Measurements from ENCODE around the gene FCHSD2. TPM values are rescaled to one million over a fixed set of nuclear protein-coding genes. Genes with fewer than 3 reads are reported as not detected.

The FCHSD2 gene
- total and polyA plus RNA-seq, 2 of the 13 experiments (the other 11 are each of a cell fraction or from before 2014, with no cell fraction given), result 20.5 to 24.8 TPM

GRCh38 chr11:73172992-73173656 is 31.0 kb upstream of the FCHSD2 start (continued):
- no peak for TF ChIP-seq HMGXB3 (CRISPR knock-in tag; IDR thresholded peaks at IDR 0.05; ENCODE audit: borderline replicate concordance)
- no peak for TF ChIP-seq ARID4A (CRISPR knock-in tag; IDR thresholded peaks at IDR 0.05; ENCODE audit: borderline replicate concordance)
- no peak for TF ChIP-seq POGZ (CRISPR knock-in tag; IDR thresholded peaks at IDR 0.05)
- no peak for TF ChIP-seq U2AF1 (optimal IDR thresholded peaks at IDR 0.05; ENCODE audit: low read depth, low read length)
- no peak for TF ChIP-seq ZNF296 (CRISPR knock-in tag; conservative IDR thresholded peaks at IDR 0.05)
- TF ChIP-seq DPF2 (CRISPR knock-in tag; IDR thresholded peaks at IDR 0.05; ENCODE audit: borderline replicate concordance, low read depth), result no peak
- no peak for TF ChIP-seq ARHGAP35 (CRISPR knock-in tag; IDR thresholded peaks at IDR 0.05; ENCODE audit: borderline replicate concordance)
- TF ChIP-seq FOXA3 (CRISPR knock-in tag; IDR thresholded peaks at IDR 0.05), result peak; percentile 18; the same call in 1 of the 2 replicates
- TF ChIP-seq, protein P1, sequence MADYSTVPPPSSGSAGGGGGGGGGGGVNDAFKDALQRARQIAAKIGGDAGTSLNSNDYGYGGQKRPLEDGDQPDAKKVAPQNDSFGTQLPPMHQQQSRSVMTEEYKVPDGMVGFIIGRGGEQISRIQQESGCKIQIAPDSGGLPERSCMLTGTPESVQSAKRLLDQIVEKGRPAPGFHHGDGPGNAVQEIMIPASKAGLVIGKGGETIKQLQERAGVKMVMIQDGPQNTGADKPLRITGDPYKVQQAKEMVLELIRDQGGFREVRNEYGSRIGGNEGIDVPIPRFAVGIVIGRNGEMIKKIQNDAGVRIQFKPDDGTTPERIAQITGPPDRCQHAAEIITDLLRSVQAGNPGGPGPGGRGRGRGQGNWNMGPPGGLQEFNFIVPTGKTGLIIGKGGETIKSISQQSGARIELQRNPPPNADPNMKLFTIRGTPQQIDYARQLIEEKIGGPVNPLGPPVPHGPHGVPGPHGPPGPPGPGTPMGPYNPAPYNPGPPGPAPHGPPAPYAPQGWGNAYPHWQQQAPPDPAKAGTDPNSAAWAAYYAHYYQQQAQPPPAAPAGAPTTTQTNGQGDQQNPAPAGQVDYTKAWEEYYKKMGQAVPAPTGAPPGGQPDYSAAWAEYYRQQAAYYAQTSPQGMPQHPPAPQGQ (CRISPR knock-in tag; IDR thresholded peaks at IDR 0.05; ENCODE audit: borderline replicate concordance), result no peak
- TF ChIP-seq LCORL (IDR thresholded peaks at IDR 0.05), result no peak
- peak; percentile 41; the same call in 1 of the 2 replicates for TF ChIP-seq LCORL (CRISPR knock-in tag; IDR thresholded peaks at IDR 0.05)
- TF ChIP-seq SP2 (CRISPR knock-in tag; IDR thresholded peaks at IDR 0.05), result no peak
- no peak for TF ChIP-seq SMYD3 (CRISPR knock-in tag; IDR thresholded peaks at IDR 0.05)
- TF ChIP-seq HOXA7 (CRISPR knock-in tag; IDR thresholded peaks at IDR 0.05), result no peak
- no peak for TF ChIP-seq CEBPB (IDR thresholded peaks at IDR 0.05; ENCODE audit: borderline replicate concordance, low read depth, low read length)
- TF ChIP-seq ZBTB38 (CRISPR knock-in tag; IDR thresholded peaks at IDR 0.05), result no peak
- TF ChIP-seq, protein P2, sequence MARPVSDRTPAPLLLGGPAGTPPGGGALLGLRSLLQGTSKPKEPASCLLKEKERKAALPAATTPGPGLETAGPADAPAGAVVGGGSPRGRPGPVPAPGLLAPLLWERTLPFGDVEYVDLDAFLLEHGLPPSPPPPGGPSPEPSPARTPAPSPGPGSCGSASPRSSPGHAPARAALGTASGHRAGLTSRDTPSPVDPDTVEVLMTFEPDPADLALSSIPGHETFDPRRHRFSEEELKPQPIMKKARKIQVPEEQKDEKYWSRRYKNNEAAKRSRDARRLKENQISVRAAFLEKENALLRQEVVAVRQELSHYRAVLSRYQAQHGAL (CRISPR knock-in tag; IDR thresholded peaks at IDR 0.05; ENCODE audit: not compliant biosample characterization), result no peak
- TF ChIP-seq KLF15 (CRISPR knock-in tag; IDR thresholded peaks at IDR 0.05; ENCODE audit: borderline replicate concordance), result no peak
